Activated naive CD8-positive, alpha-beta T cell (primary cell): ENCODE results near the gene KIAA1217.

Experiments
- H3K27ac Mint-ChIP-seq: one replicate; pipeline ENCODE4 v1.8.0; 2021; ENCODE audit warnings: mixed read lengths
- H3K27me3 Mint-ChIP-seq: one replicate; pipeline ENCODE4 v1.8.0; 2021; ENCODE audit warnings: mixed read lengths
- H3K36me3 Mint-ChIP-seq: one replicate; pipeline ENCODE4 v1.8.0; 2021; ENCODE audit warnings: mixed read lengths
- H3K4me1 Mint-ChIP-seq: one replicate; pipeline ENCODE4 v1.8.0; 2021; ENCODE audit warnings: low read depth, mixed read lengths
- H3K4me3 Mint-ChIP-seq: one replicate; pipeline ENCODE4 v1.8.0; 2021; ENCODE audit warnings: mild to moderate bottlenecking, mixed read lengths
- H3K9me3 Mint-ChIP-seq: one replicate; pipeline ENCODE4 v1.8.0; 2021; ENCODE audit warnings: low read depth, mixed read lengths

KIAA1217 gene

GRCh38 chr10:24384954-24385353 lies 176.0 kb downstream of the KIAA1217 start:
- H3K4me1 Mint-ChIP-seq: no peaks in the 10 kb centered on the region
- no peak overlapping the region for H3K4me3 Mint-ChIP-seq
- H3K36me3 Mint-ChIP-seq: no peaks in the 10 kb centered on the region
- peaks cover 12% of the 10 kb centered on the region for H3K27me3 Mint-ChIP-seq
- H3K27ac Mint-ChIP-seq: no peak overlapping the region
- H3K9me3 Mint-ChIP-seq: no peaks in the 10 kb centered on the region

GRCh38 chr10:24385776-24386175 lies 176.8 kb downstream of the KIAA1217 start:
- Mint-ChIP-seq H3K4me1 (no peaks in the 10 kb centered on the region), H3K27ac (no peak overlapping the region), H3K27me3 (peaks cover 11% of the 10 kb centered on the region), H3K4me3 (no peak overlapping the region), H3K9me3 (no peaks in the 10 kb centered on the region), H3K36me3 (no peaks in the 10 kb centered on the region)

GRCh38 chr10:24390146-24390700 lies 181.3 kb downstream of the KIAA1217 start:
- H3K36me3 Mint-ChIP-seq: no peaks in the 10 kb centered on the region
- no peaks in the 10 kb centered on the region for H3K9me3 Mint-ChIP-seq
- no peak overlapping the region for H3K4me3 Mint-ChIP-seq
- peaks cover 9% of the 10 kb centered on the region for H3K27me3 Mint-ChIP-seq
- no peaks in the 10 kb centered on the region for H3K4me1 Mint-ChIP-seq
- no peak overlapping the region for H3K27ac Mint-ChIP-seq

GRCh38 chr10:24390746-24391145 lies 181.8 kb downstream of the KIAA1217 start:
- H3K27ac Mint-ChIP-seq: no peak overlapping the region
- H3K9me3 Mint-ChIP-seq: no peaks in the 10 kb centered on the region
- H3K4me3 Mint-ChIP-seq: no peak overlapping the region
- H3K4me1 Mint-ChIP-seq: no peaks in the 10 kb centered on the region
- H3K27me3 Mint-ChIP-seq: peaks cover 10% of the 10 kb centered on the region
- H3K36me3 Mint-ChIP-seq: no peaks in the 10 kb centered on the region

GRCh38 chr10:24393201-24393600 lies 184.3 kb downstream of the KIAA1217 start:
- H3K4me1 Mint-ChIP-seq: no peaks in the 10 kb centered on the region
- peaks cover 10% of the 10 kb centered on the region for H3K27me3 Mint-ChIP-seq
- H3K4me3 Mint-ChIP-seq: no peak overlapping the region
- no peaks in the 10 kb centered on the region for H3K36me3 Mint-ChIP-seq
- H3K9me3 Mint-ChIP-seq: no peaks in the 10 kb centered on the region
- no peak overlapping the region for H3K27ac Mint-ChIP-seq

GRCh38 chr10:24394461-24395190 lies 185.7 kb downstream of the KIAA1217 start:
- Mint-ChIP-seq H3K36me3 (no peaks in the 10 kb centered on the region), H3K9me3 (no peaks in the 10 kb centered on the region), H3K27me3 (peaks cover 12% of the 10 kb centered on the region), H3K4me1 (no peaks in the 10 kb centered on the region), H3K4me3 (no peak overlapping the region), H3K27ac (no peak overlapping the region)

- no peaks in the 10 kb centered on the region for H3K9me3 Mint-ChIP-seq
- H3K27ac Mint-ChIP-seq: no peak overlapping the region
- no peaks in the 10 kb centered on the region for H3K36me3 Mint-ChIP-seq
- H3K4me1 Mint-ChIP-seq: no peaks in the 10 kb centered on the region
- H3K27me3 Mint-ChIP-seq: peaks cover 12% of the 10 kb centered on the region
- no peak overlapping the region for H3K4me3 Mint-ChIP-seq
These were observed 187.5 kb downstream of the KIAA1217 start for GRCh38 chr10:24396396-24396795.

- Mint-ChIP-seq H3K9me3 (no peaks in the 10 kb centered on the region), H3K36me3 (no peaks in the 10 kb centered on the region)
These were observed 188.7 kb downstream of the KIAA1217 start for GRCh38 chr10:24397662-24398061.

GRCh38 chr10:24404567-24404966 lies 195.6 kb downstream of the KIAA1217 start:
- no peaks in the 10 kb centered on the region for H3K36me3 Mint-ChIP-seq
- no peak overlapping the region for H3K4me3 Mint-ChIP-seq
- no peaks in the 10 kb centered on the region for H3K9me3 Mint-ChIP-seq
- peaks cover 8% of the 10 kb centered on the region for H3K27me3 Mint-ChIP-seq
- no peak overlapping the region for H3K27ac Mint-ChIP-seq
- H3K4me1 Mint-ChIP-seq: no peaks in the 10 kb centered on the region

More at GRCh38 chr10:24397662-24398061, 188.7 kb downstream of the KIAA1217 start:
- Mint-ChIP-seq H3K4me1 (no peaks in the 10 kb centered on the region), H3K27me3 (peaks cover 17% of the 10 kb centered on the region), H3K4me3 (no peak overlapping the region), H3K27ac (no peak overlapping the region)

GRCh38 chr10:24405635-24406034 lies 196.7 kb downstream of the KIAA1217 start:
- Mint-ChIP-seq H3K9me3 (no peaks in the 10 kb centered on the region), H3K4me3 (no peak overlapping the region), H3K4me1 (no peaks in the 10 kb centered on the region), H3K27me3 (peaks cover 7% of the 10 kb centered on the region), H3K27ac (no peak overlapping the region), H3K36me3 (no peaks in the 10 kb centered on the region)

GRCh38 chr10:24406809-24407483 lies 198.0 kb downstream of the KIAA1217 start:
- Mint-ChIP-seq H3K36me3 (no peaks in the 10 kb centered on the region), H3K27me3 (peaks cover 1% of the 10 kb centered on the region), H3K27ac (no peak overlapping the region), H3K4me1 (no peaks in the 10 kb centered on the region), H3K9me3 (no peaks in the 10 kb centered on the region), H3K4me3 (no peak overlapping the region)

GRCh38 chr10:24407928-24408327 lies 199.0 kb downstream of the KIAA1217 start:
- H3K36me3 Mint-ChIP-seq: no peaks in the 10 kb centered on the region

GRCh38 chr10:24408365-24408764 lies 199.4 kb downstream of the KIAA1217 start:
- Mint-ChIP-seq H3K36me3 (no peaks in the 10 kb centered on the region), H3K27ac (no peak overlapping the region), H3K9me3 (no peaks in the 10 kb centered on the region), H3K4me3 (no peak overlapping the region), H3K27me3 (peaks cover 1% of the 10 kb centered on the region), H3K4me1 (no peaks in the 10 kb centered on the region)

More at GRCh38 chr10:24407928-24408327, 199.0 kb downstream of the KIAA1217 start:
- peaks cover 1% of the 10 kb centered on the region for H3K27me3 Mint-ChIP-seq
- no peaks in the 10 kb centered on the region for H3K4me1 Mint-ChIP-seq
- no peaks in the 10 kb centered on the region for H3K9me3 Mint-ChIP-seq
- no peak overlapping the region for H3K27ac Mint-ChIP-seq
- H3K4me3 Mint-ChIP-seq: no peak overlapping the region

GRCh38 chr10:24414597-24414996 lies 205.7 kb downstream of the KIAA1217 start:
- H3K4me3 Mint-ChIP-seq: no peak overlapping the region

GRCh38 chr10:24415455-24416125 lies 206.7 kb downstream of the KIAA1217 start:
- H3K27ac Mint-ChIP-seq: no peak overlapping the region
- no peak overlapping the region for H3K4me3 Mint-ChIP-seq
- no peaks in the 10 kb centered on the region for H3K36me3 Mint-ChIP-seq
- H3K4me1 Mint-ChIP-seq: no peaks in the 10 kb centered on the region
- peaks cover 6% of the 10 kb centered on the region for H3K27me3 Mint-ChIP-seq
- H3K9me3 Mint-ChIP-seq: no peaks in the 10 kb centered on the region

More at GRCh38 chr10:24414597-24414996, 205.7 kb downstream of the KIAA1217 start:
- Mint-ChIP-seq H3K27ac (no peak overlapping the region), H3K9me3 (no peaks in the 10 kb centered on the region), H3K4me1 (no peaks in the 10 kb centered on the region), H3K36me3 (no peaks in the 10 kb centered on the region), H3K27me3 (peaks cover 6% of the 10 kb centered on the region)
